GM13977 (cell line): Measurements from ENCODE around the gene CHD6.

ENCODE experiments used
- DNase-seq: peaks from one replicate; pipeline ENCODE4 v3.0.0; 2012; ENCODE audit warnings: low spot score
- in situ Hi-C: fragments of 300-500 bp; cut with MboI; formaldehyde crosslinking; loops from one replicate; pipeline ENCODE4 v1.12.0; 2022; ENCODE audit warnings: low sequenced_read_pairs, low pct_unique_long_range_greater_than_20kb, mixed read lengths, inconsistent platforms; ENCODE audit not compliant: unreplicated experiment
- TF ChIP-seq, protein P1 (sequence below): IDR thresholded peaks from 2 replicates; pipeline ENCODE4 v1.5.1; 2012; ENCODE audit warnings: mild to moderate bottlenecking, control low read depth; ENCODE audit not compliant: insufficient read depth; ENCODE audit errors: extremely low read depth, missing control alignments

Gene CHD6

GRCh38 chr20:41617059-41617901 is 897 bp downstream of the CHD6 start:
- TF ChIP-seq, protein P1, sequence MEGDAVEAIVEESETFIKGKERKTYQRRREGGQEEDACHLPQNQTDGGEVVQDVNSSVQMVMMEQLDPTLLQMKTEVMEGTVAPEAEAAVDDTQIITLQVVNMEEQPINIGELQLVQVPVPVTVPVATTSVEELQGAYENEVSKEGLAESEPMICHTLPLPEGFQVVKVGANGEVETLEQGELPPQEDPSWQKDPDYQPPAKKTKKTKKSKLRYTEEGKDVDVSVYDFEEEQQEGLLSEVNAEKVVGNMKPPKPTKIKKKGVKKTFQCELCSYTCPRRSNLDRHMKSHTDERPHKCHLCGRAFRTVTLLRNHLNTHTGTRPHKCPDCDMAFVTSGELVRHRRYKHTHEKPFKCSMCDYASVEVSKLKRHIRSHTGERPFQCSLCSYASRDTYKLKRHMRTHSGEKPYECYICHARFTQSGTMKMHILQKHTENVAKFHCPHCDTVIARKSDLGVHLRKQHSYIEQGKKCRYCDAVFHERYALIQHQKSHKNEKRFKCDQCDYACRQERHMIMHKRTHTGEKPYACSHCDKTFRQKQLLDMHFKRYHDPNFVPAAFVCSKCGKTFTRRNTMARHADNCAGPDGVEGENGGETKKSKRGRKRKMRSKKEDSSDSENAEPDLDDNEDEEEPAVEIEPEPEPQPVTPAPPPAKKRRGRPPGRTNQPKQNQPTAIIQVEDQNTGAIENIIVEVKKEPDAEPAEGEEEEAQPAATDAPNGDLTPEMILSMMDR: no peak
- in situ Hi-C loops: no loop called here
- peak; percentile 34 for DNase-seq

DNA sequence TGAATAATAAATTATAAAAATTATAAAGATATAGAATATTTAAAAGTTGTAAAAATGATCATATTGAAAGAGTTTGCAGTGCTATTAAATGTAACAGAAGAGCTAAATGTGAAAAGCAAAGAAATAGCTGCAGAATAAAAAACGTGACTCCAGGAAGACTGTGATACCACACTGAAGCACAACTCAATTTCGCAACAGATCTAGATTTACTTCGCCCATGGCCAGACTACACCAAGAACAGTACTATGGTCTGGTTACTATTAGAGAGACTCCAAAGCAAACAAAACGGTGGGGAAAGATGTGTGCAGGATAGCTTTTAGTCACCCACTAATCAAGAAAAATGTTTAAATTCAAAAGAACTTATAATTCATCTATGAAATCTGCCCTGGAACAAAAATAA is 1.9 kb downstream of the CHD6 start:
- no peak for DNase-seq
- in situ Hi-C loops: no loop called here
- TF ChIP-seq, protein P1: no peak

GRCh38 chr20:41615676-41616075 is 2.5 kb downstream of the CHD6 start:
- in situ Hi-C loops: no loop called here
- TF ChIP-seq, protein P1: no peak
- no peak for DNase-seq

DNA sequence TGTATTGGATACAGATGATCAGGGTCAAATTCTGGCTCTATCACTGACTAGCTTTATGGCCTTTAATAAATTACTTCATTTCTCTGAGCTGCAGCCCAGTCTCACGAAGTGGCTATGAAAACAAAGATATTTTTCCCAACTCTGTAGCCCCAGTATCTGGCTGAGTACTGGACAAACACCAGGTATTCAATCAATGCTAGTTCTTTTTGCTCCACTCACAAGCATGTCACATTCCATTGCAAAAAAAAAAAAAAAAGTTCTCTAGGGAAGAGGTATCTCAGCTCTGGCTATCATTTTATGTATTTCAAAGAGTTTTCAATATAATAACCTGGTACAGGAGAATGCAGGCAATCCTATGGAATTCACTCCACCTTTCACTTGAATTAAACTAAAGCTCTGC is 3.1 kb downstream of the CHD6 start:
- TF ChIP-seq, protein P1: no peak
- no peak for DNase-seq
- in situ Hi-C loops: no loop called here

- TF ChIP-seq, protein P1: no peak
- no peak for DNase-seq
- in situ Hi-C loops: no loop called here
These were observed 4.9 kb downstream of the CHD6 start for GRCh38 chr20:41613321-41613720.

DNA sequence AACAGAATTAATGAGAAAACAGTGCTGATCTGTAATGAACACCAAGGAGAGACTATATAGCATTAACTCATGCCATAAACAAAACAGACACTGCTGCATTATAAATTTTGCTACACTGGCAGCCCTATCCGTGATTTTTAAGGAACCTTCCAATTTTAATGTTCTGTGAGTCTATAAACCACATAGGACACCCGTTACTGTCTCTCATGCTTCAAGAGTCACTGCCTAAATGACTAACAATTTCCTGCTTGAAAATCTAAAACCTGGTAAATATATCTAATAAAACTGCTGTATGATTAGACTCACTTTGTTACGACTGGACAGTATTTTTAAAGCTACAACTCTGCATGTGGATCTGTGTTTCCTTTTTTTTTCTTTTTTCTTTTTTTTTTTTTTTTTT is 8.7 kb downstream of the CHD6 start:
- DNase-seq: peak; percentile 21
- TF ChIP-seq, protein P1: no peak
- in situ Hi-C loops: no loop called here

DNA sequence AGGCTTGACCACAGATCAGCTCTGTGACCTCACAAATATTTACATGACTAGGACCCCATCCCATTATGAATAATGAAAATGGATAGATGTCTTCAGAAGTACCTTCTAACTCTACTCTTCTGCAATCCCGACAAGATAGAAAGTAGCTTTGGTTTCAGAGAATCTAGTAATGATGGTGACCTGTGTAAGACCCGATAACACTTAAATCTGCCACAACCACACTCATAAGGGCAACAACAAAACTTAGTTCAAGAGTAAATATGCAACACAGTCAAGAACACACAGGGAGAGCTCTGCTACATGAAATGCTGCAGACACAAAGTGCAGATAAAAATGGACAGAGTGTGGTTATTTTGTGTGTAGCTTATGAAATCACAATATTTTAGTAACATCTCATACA is 9.6 kb downstream of the CHD6 start:
- TF ChIP-seq, protein P1: no peak
- DNase-seq: peak; percentile 20
- in situ Hi-C loops: no loop called here
